Germinal center (tissue), 1 donor: ENCODE results near the gene CPT1C.

Source experiments
- DNase-seq: peaks from one replicate; pipeline ENCODE4 v3.0.0; 2012; ENCODE audit warnings: mixed read lengths, low spot score

CPT1C gene

DNA sequence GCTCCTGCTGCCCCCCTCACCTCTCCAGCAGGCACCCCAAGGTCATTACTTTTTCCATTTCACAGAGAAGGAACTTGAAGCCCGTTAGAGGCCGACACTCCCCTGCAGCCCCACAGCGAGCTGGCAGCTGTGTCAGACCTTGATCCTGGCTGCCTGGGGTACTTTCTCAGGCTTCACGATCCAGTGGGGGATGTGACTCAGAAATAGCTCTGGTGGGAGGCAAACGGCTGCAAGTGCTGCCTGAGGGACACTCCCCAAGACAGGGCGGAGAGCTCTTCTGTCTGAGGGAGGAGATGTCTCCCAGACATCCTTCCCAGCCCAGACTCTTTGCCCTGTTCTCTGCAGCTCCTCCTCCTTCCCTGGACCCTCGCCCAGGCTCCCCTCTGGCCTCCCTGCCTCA is 67.4 kb downstream of the CPT1C start:
- DNase-seq, result no peak

DNA sequence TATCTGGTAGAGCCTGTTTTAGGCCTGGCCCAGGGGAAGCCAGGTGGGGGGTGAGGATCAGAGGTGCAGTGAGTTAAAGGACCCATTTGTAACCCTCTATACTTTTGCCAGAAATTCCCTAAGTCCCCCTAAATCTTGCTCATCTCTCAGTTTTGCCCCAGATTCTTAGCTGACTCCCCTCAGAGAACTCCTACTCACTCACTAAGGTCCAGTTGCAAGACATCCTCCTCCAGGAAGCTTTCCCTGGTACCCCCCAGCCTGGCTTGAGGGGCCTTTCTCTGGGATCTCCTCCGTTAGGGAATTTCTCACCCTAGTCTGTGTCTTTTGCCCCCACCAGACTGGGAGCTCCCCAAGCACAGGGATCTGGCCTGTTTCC is 70.3 kb downstream of the CPT1C start:
- DNase-seq, result no peak

DNA sequence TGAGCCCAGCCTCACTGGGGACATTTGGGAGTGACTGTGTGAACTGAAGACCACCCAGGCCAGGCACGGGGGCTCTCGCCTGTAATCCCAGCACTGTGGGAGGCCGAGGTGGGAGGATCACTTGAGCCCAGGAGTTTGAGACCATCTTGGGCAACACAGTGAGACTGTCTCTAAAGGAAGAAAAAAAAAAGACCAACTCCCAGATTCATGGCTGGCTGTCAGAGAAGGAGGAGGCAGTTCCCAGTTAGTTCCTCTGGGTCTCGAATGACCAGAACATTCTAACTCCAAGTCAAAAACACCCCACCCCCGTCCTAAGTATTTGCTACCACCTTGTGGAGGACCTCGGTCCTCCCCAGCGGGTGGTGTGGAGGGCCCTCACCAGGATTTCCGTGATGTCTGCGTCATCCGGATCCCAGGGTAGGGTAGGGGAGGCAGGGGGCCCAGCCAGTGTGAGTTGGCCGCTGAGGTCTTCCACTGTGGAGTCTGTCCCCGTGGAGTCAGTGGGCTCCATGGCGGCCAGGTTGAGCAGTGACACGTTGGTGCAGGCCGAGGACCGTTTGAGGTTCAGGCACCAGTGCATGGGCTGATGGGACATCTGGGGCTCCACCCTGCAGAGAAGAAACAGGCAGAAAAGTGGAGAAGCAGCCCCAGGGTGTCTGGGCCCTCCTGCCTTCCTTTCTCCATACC is 70.9 kb downstream of the CPT1C start:
- no peak for DNase-seq

DNA sequence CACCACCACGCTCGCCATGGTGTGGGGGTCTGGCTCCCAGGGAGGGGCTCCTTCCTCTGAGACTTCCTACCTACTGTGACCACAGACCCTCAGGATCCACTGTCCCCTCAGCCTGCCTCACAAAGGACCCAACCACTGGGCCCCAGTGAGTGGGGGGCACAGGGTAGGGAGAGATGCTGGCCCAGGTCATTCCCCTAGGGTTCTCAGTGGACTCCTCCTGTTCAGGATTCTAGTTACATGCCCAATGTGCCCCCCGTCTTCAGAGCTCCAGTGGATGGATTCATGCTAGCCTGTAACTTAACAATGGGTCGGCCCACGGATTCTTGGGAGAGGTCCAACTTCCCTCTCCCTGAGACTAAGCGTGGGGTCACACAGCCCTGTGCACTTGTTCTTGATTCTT is 72.3 kb downstream of the CPT1C start, which contains the start of gene TSKS:
Gene TSKS (minus strand): TSS at position 77 of the 400 bp plus-strand sequence. CDS start 59 bp downstream, at position 18.
- no peak for DNase-seq
